ENCODE data around the gene ERICH6.

Gene ERICH6

GRCh38 chr3:150613709-150614480 lies 89.8 kb downstream of the ERICH6 start:
- DNase-seq (ENCODE audit: low read depth in 2 of 2), result no peak

GRCh38 chr3:150613034-150613433 lies 90.7 kb downstream of the ERICH6 start:
- no peak for DNase-seq (ENCODE audit: low read depth in 2 of 2)

GRCh38 chr3:150612494-150612893 lies 91.2 kb downstream of the ERICH6 start:
- no peak for DNase-seq (ENCODE audit: low read depth in 2 of 2)

- DNase-seq (ENCODE audit: low read depth in 2 of 2), result no peak
Measured at GRCh38 chr3:150611666-150612065, 92.1 kb downstream of the ERICH6 start.

- no peak for DNase-seq (ENCODE audit: low read depth in 2 of 2)
Measured at GRCh38 chr3:150610785-150611184, 92.9 kb downstream of the ERICH6 start.

- no peak for DNase-seq (ENCODE audit: low read depth in 2 of 2)
Measured at GRCh38 chr3:150609988-150610387, 93.7 kb downstream of the ERICH6 start.

All from stimulated activated CD4-positive, alpha-beta T cell treated with anti-CD3 and anti-CD28 coated beads, Interleukin-15, amount 100 ng/mL, for 48 hours (primary cell).